H1 (cell line): ENCODE measurements around the gene KCNS3. TPM values are rescaled to one million over a fixed set of nuclear protein-coding genes. Genes with fewer than 3 reads are reported as not detected.

Source experiments
- CTCF ChIA-PET: fragments of 300-600 bp; sonication (Branson Sonifier 250); formaldehyde crosslinking; loops from one replicate; lab custom pipeline; 2021; ENCODE audit not compliant: partially characterized antibody; lab: Charles Lee
- POLR2A ChIA-PET: fragments of 300-600 bp; sonication (Branson Sonifier 250); formaldehyde crosslinking; loops from one replicate; lab custom pipeline; 2021; ENCODE audit warnings: inconsistent platforms; ENCODE audit not compliant: partially characterized antibody; lab: Charles Lee
- DNase-seq, 2 experiments: peaks; one replicate each; pipeline versions ENCODE4 v3.0.0 to v3.0.0-alpha.2; 2010 to 2022; ENCODE audit warnings: low spot score in 2 of 2, low read depth in 1 of 2, mixed read lengths in 1 of 2
- FAIRE-seq: peaks from 2 replicates; lab custom pipeline; 2011; peaks lifted over from hg19 to GRCh38; lab: Jason Lieb, UNC
- H2AFZ ChIP-seq: 2 replicates; pipeline ENCODE4 v1.8.1; 2012; ENCODE audit warnings: low read length, inconsistent platforms
- H2AK5ac ChIP-seq: 2 replicates; pipeline ENCODE4 v1.6.1; 2013; ENCODE audit warnings: low read depth, low read length
- H2BK120ac ChIP-seq: replicated peaks from 2 replicates; pipeline ENCODE3; 2013; ENCODE audit warnings: low read depth, low read length, inconsistent platforms
- H2BK12ac ChIP-seq: 2 replicates; pipeline ENCODE4 v1.6.1; 2013; ENCODE audit warnings: low read depth, low read length
- H2BK15ac ChIP-seq: 2 replicates; pipeline ENCODE4 v1.6.1; 2013; ENCODE audit warnings: low read length
- H2BK20ac ChIP-seq: 2 replicates; pipeline ENCODE4 v1.6.1; 2013; ENCODE audit warnings: low read length
- H2BK5ac ChIP-seq: 2 replicates; pipeline ENCODE4 v1.6.1; 2013; ENCODE audit warnings: low read depth, low read length
- H3K14ac ChIP-seq: 2 replicates; pipeline ENCODE4 v1.6.1; 2013; ENCODE audit warnings: inconsistent platforms; ENCODE audit not compliant: insufficient read length
- H3K18ac ChIP-seq: 2 replicates; pipeline ENCODE4 v1.6.1; 2013; ENCODE audit warnings: low read length; ENCODE audit errors: extremely low read depth
- H3K23ac ChIP-seq: 2 replicates; pipeline ENCODE4 v1.6.1; 2013; ENCODE audit warnings: inconsistent platforms; ENCODE audit not compliant: insufficient read length
- H3K23me2 ChIP-seq: 2 replicates; pipeline ENCODE4 v1.6.1; 2013; ENCODE audit warnings: low read depth, low read length
- H3K27ac ChIP-seq: 2 replicates; pipeline ENCODE4 v1.6.1; 2011; ENCODE audit warnings: low read depth, low read length, inconsistent platforms
- H3K27me3 ChIP-seq, 4 experiments: replicated peaks in 1 of 4; 1 replicate in 1 of 4; 2 replicates in 3 of 4; pipeline versions ENCODE4 v1.6.1 to v1.8.1; 2011 to 2013; ENCODE audit warnings: low read length in 3 of 4, mild to moderate bottlenecking in 3 of 4, inconsistent platforms in 2 of 4, mixed read lengths in 2 of 4, moderate library complexity in 1 of 4; ENCODE audit not compliant: control insufficient read depth in 3 of 4, insufficient read depth in 3 of 4; ENCODE audit errors: extremely low read depth in 1 of 4
- H3K36me3 ChIP-seq, 4 experiments: 2 replicates each; pipeline versions ENCODE4 v1.6.1 to v1.8.1; 2011 to 2013; ENCODE audit warnings: mild to moderate bottlenecking in 4 of 4, low read length in 3 of 4, moderate library complexity in 2 of 4, control low read depth in 1 of 4, inconsistent platforms in 1 of 4; ENCODE audit not compliant: insufficient read depth in 4 of 4, control insufficient read depth in 2 of 4
- H3K4ac ChIP-seq: replicated peaks from 2 replicates; pipeline ENCODE3; 2013; ENCODE audit warnings: low read length, low read depth, mixed read lengths, inconsistent platforms; ENCODE audit not compliant: insufficient read length
- H3K4me1 ChIP-seq, 4 experiments: replicated peaks in 1 of 4; 1 replicate in 1 of 4; 2 replicates in 3 of 4; pipeline versions ENCODE4 v1.6.1 to v1.8.1; 2011 to 2013; ENCODE audit warnings: low read length in 3 of 4, inconsistent platforms in 2 of 4, mixed read lengths in 1 of 4; ENCODE audit not compliant: insufficient read depth in 4 of 4, control insufficient read depth in 3 of 4
- H3K4me2 ChIP-seq, 2 experiments: 2 replicates each; pipeline versions ENCODE4 v1.6.1 to v1.8.1; 2011 to 2013; ENCODE audit warnings: low read depth in 2 of 2, low read length in 2 of 2, control low read depth in 1 of 2, inconsistent platforms in 1 of 2, mild to moderate bottlenecking in 1 of 2; ENCODE audit not compliant: insufficient read depth in 1 of 2
- H3K4me3 ChIP-seq, 4 experiments: fragments of 200-600, 300-600 bp in 1 of 4; sonication (generic), shearing (Covaris generic), sonication (Bioruptor Twin) in 1 of 4; 2 replicates each; pipeline versions ENCODE4 v1.5.1 to v1.8.1; 2011 to 2016; ENCODE audit warnings: low read length in 4 of 4, low read depth in 3 of 4, control low read depth in 2 of 4, inconsistent platforms in 2 of 4, mild to moderate bottlenecking in 2 of 4, mixed read lengths in 1 of 4, moderate library complexity in 1 of 4; ENCODE audit not compliant: insufficient read depth in 2 of 4; ENCODE audit errors: extremely low read depth in 1 of 4
- H3K56ac ChIP-seq: replicated peaks from 2 replicates; pipeline ENCODE3; 2013; ENCODE audit warnings: low read depth, mild to moderate bottlenecking, mixed read lengths, low read length, inconsistent platforms; ENCODE audit not compliant: insufficient read length
- H3K79me1 ChIP-seq: 2 replicates; pipeline ENCODE4 v1.6.1; 2013; ENCODE audit warnings: low read depth, low read length, control low read depth
- H3K79me2 ChIP-seq, 2 experiments: 2 replicates each; pipeline versions ENCODE4 v1.6.1 to v1.8.1; 2012 to 2013; ENCODE audit warnings: low read length in 2 of 2, mild to moderate bottlenecking in 2 of 2, inconsistent platforms in 1 of 2; ENCODE audit not compliant: insufficient read depth in 2 of 2, control insufficient read depth in 1 of 2
- H3K9ac ChIP-seq, 4 experiments: replicated peaks in 1 of 4; 1 replicate in 1 of 4; 2 replicates in 3 of 4; pipeline versions ENCODE4 v1.6.1 to v1.8.1; 2011 to 2013; ENCODE audit warnings: low read depth in 3 of 4, low read length in 3 of 4, control low read depth in 2 of 4, mild to moderate bottlenecking in 2 of 4, moderate library complexity in 2 of 4, inconsistent platforms in 1 of 4; ENCODE audit errors: extremely low read depth in 1 of 4
- H3K9me3 ChIP-seq, 2 experiments: 2 replicates each; pipeline versions ENCODE4 v1.6.1 to v1.8.1; 2012 to 2013; ENCODE audit warnings: mild to moderate bottlenecking in 2 of 2, moderate library complexity in 2 of 2, control low read depth in 1 of 2, inconsistent platforms in 1 of 2, low read depth in 1 of 2, low read length in 1 of 2, mixed read lengths in 1 of 2; ENCODE audit not compliant: insufficient read depth in 2 of 2
- H4K20me1 ChIP-seq, 2 experiments: replicated peaks in 1 of 2; 2 replicates each; pipeline versions ENCODE3 to v1.8.1; 2011 to 2013; ENCODE audit warnings: inconsistent platforms in 2 of 2, low read length in 2 of 2, mild to moderate bottlenecking in 1 of 2; ENCODE audit not compliant: insufficient read depth in 2 of 2, control insufficient read depth in 1 of 2
- H4K5ac ChIP-seq: 2 replicates; pipeline ENCODE4 v1.6.1; 2013; ENCODE audit warnings: low read length, low read depth, mixed read lengths, inconsistent platforms; ENCODE audit not compliant: insufficient read length
- H4K8ac ChIP-seq: 2 replicates; pipeline ENCODE4 v1.8.0; 2013; ENCODE audit warnings: mild to moderate bottlenecking, moderate library complexity, low read length, inconsistent platforms; ENCODE audit not compliant: insufficient read depth; ENCODE audit errors: extremely low read depth
- H4K91ac ChIP-seq: replicated peaks from 2 replicates; pipeline ENCODE3; 2013; ENCODE audit warnings: low read length, mixed read lengths, inconsistent platforms; ENCODE audit not compliant: insufficient read length
- EP300 ChIP-seq, 2 experiments: IDR thresholded peaks; 1 replicate in 1 of 2; 2 replicates in 1 of 2; pipeline ENCODE4 v1.6.1; 2011 to 2012; ENCODE audit warnings: low read depth in 2 of 2, low read length in 2 of 2, mild to moderate bottlenecking in 2 of 2, borderline replicate concordance in 1 of 2, inconsistent platforms in 1 of 2, moderate library complexity in 1 of 2
- WGBS, 2 experiments: shearing (Covaris generic) in 1 of 2; methylation state at CpG; one replicate each; pipeline versions ENCODE4 v1.1.6 to v1.1.7; 2013 to 2015; ENCODE audit warnings: low lambda C conversion rate in 2 of 2, mixed read lengths in 2 of 2, inconsistent platforms in 1 of 2, low coverage in 1 of 2, missing lambda C conversion rate in 1 of 2; ENCODE audit not compliant: insufficient replicate concordance in 2 of 2, insufficient coverage in 1 of 2, insufficient read length in 1 of 2; ENCODE audit errors: extremely low coverage in 1 of 2, missing lambda C conversion rate in 1 of 2; 5-methylcytosine and 5-hydroxymethylcytosine counted together
- polyA plus RNA-seq, 7 experiments: library from polyadenylated mRNA; depleted of rRNA in 3 of 7; stranded (reverse) in 5 of 7; unstranded in 2 of 7; fragments of >200 nt in 5 of 7; fragments of 200-250 nt in 2 of 7; gene quantifications; 1 replicate in 5 of 7; 2 replicates in 1 of 7; 4 replicates in 1 of 7; pipeline versions ENCODE4 v1.2.1 to v1.2.3, GENCODE V29; 2011 to 2013; ENCODE audit warnings: missing spikeins in 2 of 7, mixed read lengths in 2 of 7
- total RNA-seq: library from RNA; stranded (reverse); fragmentation: NEBNext Ultra II Directional; extraction: Animal tissue kit (Norgen Biotek cat#: 25700); gene quantifications from 2 replicates; pipeline ENCODE4 v1.2.1, GENCODE V29; 2021

Gene KCNS3
- total and polyA plus RNA-seq, 2 of the 8 experiments (the other 6 are each of a cell fraction or from before 2014, with no cell fraction given), result 22.7 to 23.0 TPM

GRCh38 chr2:17857021-17857420, 21.4 kb upstream of the KCNS3 start:
- no peak overlapping the region for H2BK12ac ChIP-seq
- no peak for TF ChIP-seq EP300 (IDR thresholded peaks at IDR 0.05; ENCODE audit: borderline replicate concordance in 1 of 2, low read depth in 2 of 2, low read length in 2 of 2)
- H3K56ac ChIP-seq, result no peak overlapping the region
- no peak overlapping the region for H3K23ac ChIP-seq
- no peaks in the 10 kb centered on the region for H3K9me3 ChIP-seq
- ChIA-PET POLR2A (no interaction called here), CTCF (interaction anchor here (0.6 to 3.9 kb wide), 6 partner anchors 8 to 112 kb away, joined by 3 to 21 read pairs (median 4); no protein-coding TSS in a partner anchor)
- no peaks in the 10 kb centered on the region for H4K20me1 ChIP-seq
- H3K79me2 ChIP-seq, result no peaks in the 10 kb centered on the region
- 69% methylated on average over 3 of the region's 3 CpGs; no CpG with 5 or more reads in 1 of the 2 experiments for WGBS, 2 experiments
- peaks cover 0 to 3% (median 0%) of the 10 kb centered on the region in 4 experiments; a peak in 1 of 7 replicates for H3K4me1 ChIP-seq
- H3K9ac ChIP-seq, result no peak overlapping the region
- H3K23me2 ChIP-seq, result peaks cover 3% of the 10 kb centered on the region; the same call in 1 of the 2 replicates
- no peak for DNase-seq
- no peaks in the 10 kb centered on the region for H3K36me3 ChIP-seq
- no peak overlapping the region for H3K4me2 ChIP-seq
- H2AK5ac ChIP-seq, result 0 out of 2 replicates have a peak overlapping the region, but pooled peaks have one; percentile 75
- H4K91ac ChIP-seq, result no peak overlapping the region
- H2AFZ ChIP-seq, result no peak overlapping the region
- no peaks in the 10 kb centered on the region for H3K27me3 ChIP-seq
- H4K8ac ChIP-seq, result no peak overlapping the region
- H2BK15ac ChIP-seq, result no peak overlapping the region
- H2BK20ac ChIP-seq, result no peak overlapping the region
- H3K14ac ChIP-seq, result no peak overlapping the region
- FAIRE-seq, result no peak
- H3K4me3 ChIP-seq, result no peak overlapping the region
- H3K4ac ChIP-seq, result no peak overlapping the region
- no peak overlapping the region for H2BK5ac ChIP-seq
- H3K27ac ChIP-seq, result no peak overlapping the region
- no peak overlapping the region; the same call in 1 of the 2 replicates for H3K18ac ChIP-seq
- no peak overlapping the region for H2BK120ac ChIP-seq
- H4K5ac ChIP-seq, result no peak overlapping the region
- H3K79me1 ChIP-seq, result no peaks in the 10 kb centered on the region
